GM19397 (cell line): Measurements from ENCODE around the gene SYT7.
A peak's percentile ranks its signal among the peaks of the same experiment; 100 is the strongest.

Experiments
- ATAC-seq: cut with Tn5 transposase; IDR thresholded peaks from one replicate; pipeline ENCODE4 v1.9.1; 2021; ENCODE audit warnings: mild to moderate bottlenecking, moderate library complexity; ENCODE audit not compliant: unreplicated experiment

The SYT7 gene

DNA sequence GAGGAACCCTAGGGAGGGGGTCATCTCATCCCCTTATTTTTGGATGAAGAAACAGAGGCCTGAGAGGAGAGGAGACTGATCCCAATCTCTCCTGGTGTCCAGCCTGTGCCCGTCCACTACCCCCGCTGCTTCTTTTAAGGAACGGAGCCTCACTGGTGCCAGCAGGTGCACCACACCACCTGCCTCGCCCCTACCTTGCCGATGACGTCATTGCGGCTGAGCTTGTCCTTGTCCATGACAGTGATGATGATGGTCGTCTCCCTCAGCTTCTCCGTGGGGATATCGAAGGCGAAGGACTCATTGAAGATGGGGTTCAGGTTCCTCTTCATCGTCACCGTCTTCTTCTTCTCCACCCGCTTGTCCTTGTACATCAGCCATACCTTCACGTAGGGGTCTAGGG is 58.0 kb downstream of the SYT7 start:
- ATAC-seq, result no peak

DNA sequence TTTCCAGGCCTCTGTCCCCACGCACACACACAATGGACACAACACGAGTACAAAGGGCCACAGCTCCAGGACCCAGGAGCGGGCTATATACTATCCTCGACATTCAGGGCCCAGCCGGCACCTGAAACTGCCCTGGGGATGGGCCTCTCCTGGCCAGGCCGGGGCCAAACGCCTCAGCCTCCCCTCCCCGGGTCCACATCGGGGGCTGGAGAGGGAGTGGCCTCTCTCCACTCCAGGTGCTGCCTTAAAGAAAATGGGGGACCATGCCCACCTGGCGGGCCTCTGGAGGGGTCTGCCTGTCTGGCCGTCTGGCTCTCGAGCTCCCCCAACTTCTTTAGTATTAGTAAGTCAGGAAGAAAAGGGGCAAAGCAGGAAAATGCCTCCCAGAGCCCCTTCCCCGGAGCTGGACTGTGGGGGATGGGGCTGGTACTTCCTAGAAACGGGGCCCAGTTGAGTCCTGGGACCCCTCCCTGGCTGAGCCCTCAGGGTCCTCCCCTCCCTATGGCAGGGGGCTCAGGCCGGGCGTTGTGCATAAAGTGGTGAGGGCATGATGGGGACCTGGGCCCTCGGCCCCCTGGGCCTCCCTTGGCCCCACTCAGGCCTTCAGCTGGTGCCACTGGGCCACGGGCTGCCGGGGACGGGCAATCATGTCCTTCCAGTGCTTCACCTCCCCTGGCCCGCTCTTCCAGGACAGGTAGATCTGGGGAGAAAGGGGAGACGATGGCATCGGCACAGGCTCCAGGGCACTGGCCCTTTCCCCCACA is 62.7 kb downstream of the SYT7 start:
- ATAC-seq, result no peak

- no peak for ATAC-seq
These were observed 64.0 kb downstream of the SYT7 start for GRCh38 chr11:61516675-61517572.

GRCh38 chr11:61516191-61516590 is 64.7 kb downstream of the SYT7 start:
- ATAC-seq, result no peak

DNA sequence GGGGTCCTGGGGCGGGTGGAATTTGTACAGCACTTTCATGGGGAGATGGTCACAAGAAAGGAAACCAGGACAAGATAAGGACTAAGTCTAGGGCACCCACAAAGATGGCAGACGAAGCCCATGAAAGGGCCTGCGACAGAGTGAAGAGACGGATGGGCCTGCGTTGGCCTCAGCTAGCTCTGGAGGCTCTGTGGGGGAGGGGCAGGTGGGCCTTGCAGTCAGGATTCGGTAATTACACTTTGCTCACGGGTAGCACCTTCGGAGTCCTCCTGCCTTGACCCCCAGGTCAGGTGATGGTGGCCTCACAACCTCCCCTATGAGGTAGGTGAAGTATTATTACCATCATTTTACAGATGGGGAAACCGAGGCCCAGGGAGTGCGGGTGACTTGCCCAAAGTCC is 65.2 kb downstream of the SYT7 start:
- no peak for ATAC-seq

DNA sequence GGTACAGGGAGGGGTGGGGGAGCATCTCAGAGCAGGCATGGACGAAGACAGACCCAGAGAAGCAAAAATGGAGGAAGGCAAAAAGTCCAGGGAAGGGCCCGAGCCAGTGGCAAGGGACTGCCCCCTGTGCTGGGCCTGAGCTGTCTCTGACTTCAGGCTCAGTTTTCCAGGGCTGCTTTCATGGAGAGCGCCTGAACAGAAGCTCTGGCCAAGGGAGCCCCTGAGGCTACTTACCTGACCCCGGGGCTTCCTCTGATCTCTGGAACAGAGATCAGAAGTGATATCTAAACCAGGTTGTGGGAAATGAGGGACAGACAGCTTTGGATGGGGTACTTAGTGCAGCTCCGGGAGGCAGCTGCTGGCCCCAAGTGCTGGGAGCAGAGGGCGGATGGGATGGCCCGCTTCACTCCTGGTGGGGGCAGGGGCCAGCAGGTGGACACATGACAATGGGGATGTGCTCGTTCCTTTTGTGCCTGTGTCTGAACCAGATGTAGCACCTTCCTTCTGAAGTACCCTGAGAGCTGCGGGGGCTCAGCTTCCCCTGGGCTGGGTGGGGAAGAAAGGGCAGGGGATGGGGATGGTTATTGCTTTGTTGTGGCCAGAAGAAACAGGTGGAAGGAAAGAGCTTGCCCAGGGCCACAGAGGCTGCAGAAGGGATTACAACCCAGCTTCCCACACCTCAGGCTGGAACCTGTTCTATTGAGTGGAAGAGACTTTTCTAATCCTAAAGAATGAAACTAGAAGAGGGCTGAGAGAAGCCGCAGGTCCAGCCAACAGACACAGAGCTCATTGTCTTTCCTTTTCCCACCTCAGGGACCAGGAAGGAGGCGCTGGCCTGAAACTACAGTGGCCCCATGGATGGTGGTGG is 66.6 kb downstream of the SYT7 start:
- no peak for ATAC-seq

GRCh38 chr11:61513143-61513765 is 67.6 kb downstream of the SYT7 start:
- ATAC-seq, result no peak

DNA sequence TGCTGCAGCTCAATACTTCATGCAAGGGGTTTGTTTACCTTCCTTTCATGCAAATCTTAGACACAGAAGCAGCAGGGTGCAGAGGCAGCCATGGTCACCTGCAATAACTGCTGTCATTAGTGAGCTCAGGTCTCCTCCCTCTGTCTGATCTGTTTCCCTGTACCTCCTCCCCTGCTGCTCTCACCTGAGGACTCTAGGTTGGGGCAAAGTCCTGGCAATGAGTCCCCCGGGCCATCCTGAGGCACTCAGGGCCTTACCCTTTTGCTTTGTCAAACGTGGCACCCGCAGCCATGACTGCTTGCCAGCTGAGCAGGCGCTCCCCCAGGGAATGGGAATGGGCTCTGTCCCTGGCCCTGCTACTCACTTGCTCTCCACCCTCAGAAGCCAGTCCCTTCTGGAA is 68.4 kb downstream of the SYT7 start:
- no peak for ATAC-seq

GRCh38 chr11:61511383-61511782 is 69.5 kb downstream of the SYT7 start:
- ATAC-seq, result no peak

DNA sequence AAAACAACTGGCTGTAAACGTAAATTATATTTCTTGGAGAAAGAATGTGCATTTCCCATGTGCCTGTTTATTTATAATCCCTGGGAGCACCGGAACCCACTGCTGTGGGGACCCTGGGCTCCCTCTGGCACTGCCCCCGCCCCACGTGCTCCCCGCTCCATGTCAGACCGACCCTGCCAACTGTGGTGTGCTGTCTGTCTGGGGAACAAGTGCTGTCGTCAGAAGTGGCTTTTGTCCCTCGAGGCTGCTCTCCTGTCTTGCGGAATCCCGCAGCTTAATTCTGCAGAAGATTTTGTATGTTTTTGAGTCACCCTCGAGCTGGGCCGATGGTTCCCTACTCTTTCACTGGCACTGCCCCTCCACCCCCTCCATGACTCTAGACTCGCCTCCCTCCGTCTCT is 69.9 kb downstream of the SYT7 start:
- no peak for ATAC-seq

DNA sequence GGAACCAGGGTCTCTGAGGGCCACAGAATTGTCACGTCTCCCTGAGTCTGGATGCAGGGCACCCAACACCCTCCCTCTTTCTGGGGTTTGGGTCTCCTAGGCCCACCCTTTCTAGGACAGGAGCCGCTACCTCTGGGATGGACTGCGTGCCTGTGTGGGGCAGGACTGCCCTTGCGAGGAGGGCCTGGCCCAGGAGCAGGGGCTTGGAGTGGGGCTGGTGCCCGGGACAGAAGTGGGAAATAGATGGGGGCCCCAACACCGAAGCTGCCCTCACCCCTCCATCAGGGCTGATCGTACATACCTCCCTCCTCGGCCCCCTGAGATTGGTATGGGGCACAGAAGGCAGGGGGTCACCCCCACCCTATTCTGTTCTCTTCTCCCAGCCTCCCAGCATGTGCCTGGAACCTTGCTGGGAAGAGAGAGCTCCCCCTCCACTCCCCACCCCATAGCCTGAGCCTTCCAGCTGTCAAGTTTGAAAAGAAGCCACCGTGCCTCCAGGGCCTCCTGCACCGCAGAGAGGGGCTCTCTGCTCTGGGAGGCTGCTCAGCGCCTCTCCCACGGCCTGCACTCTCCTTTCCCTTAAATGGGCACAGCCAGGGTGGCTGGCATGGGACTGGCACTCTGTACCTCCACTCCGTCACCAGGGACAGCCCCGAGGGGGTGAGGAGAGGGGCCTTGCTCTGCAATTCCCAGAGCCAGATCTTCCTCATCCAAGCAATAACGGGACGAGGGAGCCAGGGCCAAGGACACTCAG is 70.5 kb downstream of the SYT7 start:
- ATAC-seq, result no peak

DNA sequence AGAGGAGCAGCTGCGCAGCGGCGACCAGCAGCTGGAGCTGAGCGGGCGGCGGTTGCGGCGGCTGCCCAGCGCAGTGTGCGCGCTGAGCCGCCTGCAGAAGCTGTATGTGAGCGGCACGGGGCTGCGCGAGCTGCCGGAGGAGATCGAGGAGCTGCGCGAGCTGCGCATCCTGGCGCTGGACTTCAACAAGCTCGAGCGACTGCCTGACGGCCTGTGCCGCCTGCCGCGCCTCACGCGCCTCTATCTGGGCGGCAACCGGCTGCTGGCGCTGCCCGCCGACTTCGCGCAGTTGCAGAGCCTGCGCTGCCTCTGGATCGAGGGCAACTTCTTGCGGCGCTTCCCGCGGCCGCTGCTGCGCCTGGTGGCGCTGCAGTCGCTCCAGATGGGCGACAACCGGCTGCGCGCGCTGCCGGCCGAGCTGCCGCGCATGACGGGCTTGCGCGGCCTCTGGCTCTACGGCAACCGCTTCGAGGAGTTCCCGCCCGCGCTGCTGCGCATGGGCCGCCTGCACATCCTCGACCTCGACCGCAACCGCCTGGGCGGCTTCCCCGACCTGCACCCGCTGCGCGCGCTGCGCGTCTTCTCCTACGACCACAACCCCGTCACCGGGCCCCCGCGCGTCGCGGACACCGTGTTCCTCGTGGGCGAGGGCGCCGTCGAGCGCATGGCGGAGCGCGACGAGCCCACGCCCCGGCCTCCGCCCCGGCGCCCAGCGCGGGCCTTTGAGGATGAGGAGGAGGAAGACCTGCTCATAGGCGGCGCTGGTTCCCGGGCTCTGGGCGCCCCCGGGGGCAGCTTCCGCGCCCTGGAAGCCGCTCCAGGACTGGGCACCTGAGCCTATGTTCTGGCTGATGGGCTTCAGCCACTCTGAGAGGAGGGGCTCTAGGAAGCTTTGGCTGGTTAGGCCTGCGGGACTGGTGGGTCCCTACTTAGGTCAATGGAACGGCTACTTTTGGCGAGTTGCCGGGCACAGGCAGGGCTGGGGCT is 71.5 kb downstream of the SYT7 start:
- peak; percentile 69 for ATAC-seq

DNA sequence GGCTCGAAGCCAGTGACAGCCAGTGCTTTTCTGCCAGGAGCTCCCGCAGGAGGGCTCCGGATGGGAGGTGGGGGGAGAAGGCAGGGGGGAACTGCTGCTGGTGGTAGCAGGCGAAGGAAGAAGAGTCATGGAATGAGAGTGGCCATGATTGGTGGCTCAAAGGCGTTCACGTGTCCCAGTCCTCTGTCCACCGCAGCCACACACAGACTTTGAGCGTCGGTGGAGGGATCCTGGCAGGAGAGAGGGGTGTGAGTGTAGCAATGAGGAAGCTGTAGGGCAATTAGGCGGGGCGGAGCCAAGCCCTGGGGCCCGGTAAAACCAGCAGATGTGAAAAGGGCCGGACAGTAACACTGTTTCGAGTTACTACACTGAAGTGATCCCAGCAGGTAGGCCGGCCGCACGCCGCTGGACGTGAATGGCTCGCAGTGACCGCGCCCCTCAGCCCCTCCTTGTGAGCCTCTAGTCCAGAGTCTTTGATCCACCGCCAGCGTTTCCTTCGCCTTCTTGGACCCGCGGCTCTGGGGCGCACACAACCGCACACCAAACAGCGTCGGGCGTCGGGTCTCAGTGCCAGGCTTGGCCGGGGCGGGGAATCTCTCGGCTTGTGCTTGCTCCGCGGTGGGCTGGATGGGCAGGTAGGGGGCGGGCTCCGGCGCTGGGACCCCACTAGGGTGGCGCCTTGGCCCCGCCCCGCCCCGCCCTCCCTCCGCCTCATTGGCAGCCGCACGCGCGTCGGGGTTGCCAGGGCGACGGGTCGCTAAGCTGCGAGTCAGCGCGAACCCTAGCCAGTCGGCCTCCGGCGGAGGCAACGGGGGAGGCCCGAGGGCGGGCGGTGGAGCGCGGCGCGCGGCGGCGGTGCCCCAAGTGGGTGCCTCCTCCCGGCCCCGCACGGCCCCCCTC is 72.7 kb downstream of the SYT7 start, which contains the start of gene LRRC10B:
Gene LRRC10B (plus strand): TSS at position 788 of the 900 bp plus-strand sequence. CDS start 250 bp downstream, outside the sequence.
- ATAC-seq, result no peak

- no peak for ATAC-seq
These were observed 73.7 kb downstream of the SYT7 start for GRCh38 chr11:61507012-61507768.

DNA sequence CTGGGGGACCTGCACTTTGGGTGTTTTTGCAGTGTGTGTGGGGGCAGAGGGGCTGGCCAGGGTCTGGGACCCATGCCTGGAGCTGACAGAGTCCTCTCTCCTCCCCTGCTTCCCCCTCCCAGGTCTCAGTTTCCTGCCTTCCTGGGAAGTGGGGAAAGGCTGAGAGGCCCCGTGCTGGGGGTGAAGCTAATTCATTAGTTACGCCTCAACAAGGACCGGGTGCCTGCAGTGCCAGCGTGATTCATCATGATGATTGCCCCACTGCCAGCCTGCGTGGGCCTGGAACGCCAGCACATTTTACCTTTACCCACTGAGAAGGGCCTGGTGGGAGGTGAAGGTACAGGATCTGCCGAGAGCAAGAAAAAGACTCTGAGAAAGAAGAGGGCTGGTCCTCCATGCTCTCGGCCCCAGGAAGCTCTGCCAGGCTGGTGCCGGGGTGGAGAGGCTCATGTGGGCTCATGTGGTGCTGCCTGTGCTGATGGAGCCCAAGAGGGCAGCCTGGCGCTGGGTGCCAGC is 75.2 kb downstream of the SYT7 start:
- ATAC-seq, result no peak

GRCh38 chr11:61505106-61505505 is 75.8 kb downstream of the SYT7 start:
- ATAC-seq, result no peak
